OCI-LY3 (cell line): ENCODE data around the gene CAMK1G.

ENCODE experiments used
- H2AFZ ChIP-seq: fragments of 200-600, 300-600 bp; shearing (Covaris generic); 2 replicates; pipeline ENCODE4 v1.6.0; 2014; ENCODE audit warnings: antibody characterized with exemption, low read depth, low read length
- H3K27ac ChIP-seq: fragments of 200-600, 300-600 bp; sonication (generic); 2 replicates; pipeline ENCODE4 v1.5.1; 2014; ENCODE audit warnings: mild to moderate bottlenecking, low read length, moderate library complexity, mixed read lengths
- H3K27me3 ChIP-seq: fragments of 200-600, 300-600 bp; sonication (generic); 2 replicates; pipeline ENCODE4 v1.6.1; 2014; ENCODE audit warnings: low read depth, low read length, mixed read lengths
- H3K36me3 ChIP-seq: fragments of 200-600, 300-600 bp; sonication (generic); replicated peaks from 2 replicates; pipeline ENCODE3; 2014; ENCODE audit warnings: low read depth, low read length, mixed read lengths
- H3K4me1 ChIP-seq: fragments of 300-600, 200-600 bp; sonication (generic); 2 replicates; pipeline ENCODE4 v1.6.1; 2014; ENCODE audit warnings: low read length, mixed read lengths
- H3K4me2 ChIP-seq: fragments of 200-600, 300-600 bp; sonication (generic); 2 replicates; pipeline ENCODE4 v1.6.1; 2014; ENCODE audit warnings: low read length, mixed read lengths
- H3K4me3 ChIP-seq: fragments of 300-600, 200-600 bp; sonication (generic); 2 replicates; pipeline ENCODE4 v1.5.1; 2014; ENCODE audit warnings: antibody characterized with exemption, mild to moderate bottlenecking, low read length, moderate library complexity
- H3K79me2 ChIP-seq: fragments of 300-600, 200-600 bp; shearing (Covaris generic); 2 replicates; pipeline ENCODE4 v1.6.1; 2014; ENCODE audit warnings: mild to moderate bottlenecking, low read length, mixed read lengths
- H3K9ac ChIP-seq: fragments of 300-600, 200-600 bp; shearing (Covaris generic); 2 replicates; pipeline ENCODE4 v1.6.0; 2014; ENCODE audit warnings: mild to moderate bottlenecking, low read length, moderate library complexity
- H3K9me3 ChIP-seq: fragments of 200-600, 300-600 bp; shearing (Covaris generic); 2 replicates; pipeline ENCODE4 v1.6.1; 2014; ENCODE audit warnings: low read length, mixed read lengths; ENCODE audit not compliant: insufficient read depth
- H4K20me1 ChIP-seq: fragments of 200-600, 300-600 bp; sonication (generic); 2 replicates; pipeline ENCODE4 v1.6.1; 2016; ENCODE audit warnings: low read length, mixed read lengths; ENCODE audit not compliant: insufficient read depth
- EZH2phosphoT487 ChIP-seq: fragments of 200-600 bp; shearing (Covaris generic); IDR thresholded peaks from 2 replicates; pipeline ENCODE4 v1.6.1; 2018; ENCODE audit warnings: antibody characterized with exemption, mixed run types, low read depth
- TF ChIP-seq, protein P1 (sequence below): fragments of 200-600, 300-600 bp; sonication (generic); IDR thresholded peaks from 2 replicates; pipeline ENCODE4 v1.5.1; 2014; ENCODE audit warnings: antibody characterized with exemption, low read length, low read depth

Gene CAMK1G

DNA sequence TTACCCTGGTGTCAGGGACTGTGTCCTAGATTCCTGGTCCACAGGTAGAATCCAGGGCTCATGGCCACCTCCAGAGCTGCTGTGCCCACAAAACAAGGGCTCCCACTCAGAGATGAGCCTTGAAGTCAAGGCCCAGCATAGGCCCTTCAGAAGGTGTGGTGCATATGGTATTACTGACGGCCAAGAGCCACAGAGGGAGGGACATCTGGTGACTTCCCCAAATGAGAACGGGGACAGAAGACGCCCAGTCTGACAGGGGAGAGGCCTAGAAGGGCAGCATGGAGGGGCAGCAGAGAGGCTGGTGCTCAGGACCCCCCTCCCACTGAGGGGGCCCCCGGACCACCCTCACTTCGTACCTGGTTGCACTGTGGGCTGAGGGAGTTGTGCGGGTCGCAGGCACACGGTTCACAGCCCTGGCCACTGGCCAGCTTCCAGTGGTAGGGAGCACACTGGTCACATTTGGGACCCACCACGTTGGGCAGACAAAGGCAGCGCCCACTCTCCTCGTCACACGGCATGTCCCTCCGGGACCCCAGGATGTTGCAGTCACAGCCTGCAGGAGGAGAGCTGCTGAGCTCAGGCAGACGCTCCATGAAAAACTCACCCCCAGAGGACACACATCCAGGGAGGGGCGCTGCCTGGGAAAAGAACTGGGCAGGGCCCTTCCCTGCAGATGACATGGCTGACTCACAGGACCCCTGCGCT lies 43.7 kb downstream of the CAMK1G start:
- no peaks in the 10 kb centered on the region for H3K79me2 ChIP-seq
- H3K9ac ChIP-seq: no peak overlapping the region

DNA sequence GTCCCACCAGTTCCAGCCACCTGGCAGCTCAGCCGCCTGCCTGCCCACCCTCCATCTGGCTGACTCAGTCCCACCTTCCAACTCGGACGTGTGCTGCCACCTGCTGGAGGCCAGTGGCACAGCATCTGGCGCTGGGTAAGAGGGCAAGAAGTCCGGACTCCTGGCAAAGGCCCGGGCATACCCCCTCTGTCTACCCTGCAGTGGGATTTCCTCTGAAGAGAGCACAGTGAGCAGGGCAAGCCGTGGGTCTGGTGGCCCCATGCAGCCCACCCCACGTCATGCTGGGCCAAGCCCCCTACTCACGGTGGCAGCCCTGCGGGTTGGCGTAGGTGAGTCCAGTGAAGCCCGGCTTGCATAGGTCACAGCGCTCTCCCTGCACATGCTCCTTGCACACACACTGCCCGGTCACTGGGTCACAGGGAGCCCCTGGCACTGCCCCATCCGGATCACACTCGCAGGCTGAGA lies 44.2 kb downstream of the CAMK1G start:
- TF ChIP-seq, protein P1, sequence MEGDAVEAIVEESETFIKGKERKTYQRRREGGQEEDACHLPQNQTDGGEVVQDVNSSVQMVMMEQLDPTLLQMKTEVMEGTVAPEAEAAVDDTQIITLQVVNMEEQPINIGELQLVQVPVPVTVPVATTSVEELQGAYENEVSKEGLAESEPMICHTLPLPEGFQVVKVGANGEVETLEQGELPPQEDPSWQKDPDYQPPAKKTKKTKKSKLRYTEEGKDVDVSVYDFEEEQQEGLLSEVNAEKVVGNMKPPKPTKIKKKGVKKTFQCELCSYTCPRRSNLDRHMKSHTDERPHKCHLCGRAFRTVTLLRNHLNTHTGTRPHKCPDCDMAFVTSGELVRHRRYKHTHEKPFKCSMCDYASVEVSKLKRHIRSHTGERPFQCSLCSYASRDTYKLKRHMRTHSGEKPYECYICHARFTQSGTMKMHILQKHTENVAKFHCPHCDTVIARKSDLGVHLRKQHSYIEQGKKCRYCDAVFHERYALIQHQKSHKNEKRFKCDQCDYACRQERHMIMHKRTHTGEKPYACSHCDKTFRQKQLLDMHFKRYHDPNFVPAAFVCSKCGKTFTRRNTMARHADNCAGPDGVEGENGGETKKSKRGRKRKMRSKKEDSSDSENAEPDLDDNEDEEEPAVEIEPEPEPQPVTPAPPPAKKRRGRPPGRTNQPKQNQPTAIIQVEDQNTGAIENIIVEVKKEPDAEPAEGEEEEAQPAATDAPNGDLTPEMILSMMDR: peak; percentile 98
- TF ChIP-seq EZH2phosphoT487: no peak
- no peaks in the 10 kb centered on the region for H3K79me2 ChIP-seq
- H3K27ac ChIP-seq: no peak overlapping the region
- H4K20me1 ChIP-seq: no peaks in the 10 kb centered on the region
- H3K9ac ChIP-seq: no peak overlapping the region
- H3K4me1 ChIP-seq: peaks cover 23% of the 10 kb centered on the region
- no peaks in the 10 kb centered on the region for H3K9me3 ChIP-seq
- H3K4me3 ChIP-seq: peak overlapping the region; percentile 27; the same call in 1 of the 2 replicates
- H2AFZ ChIP-seq: peak overlapping the region; percentile 5
- peak overlapping the region; percentile 63 for H3K4me2 ChIP-seq
- no peaks in the 10 kb centered on the region for H3K36me3 ChIP-seq
- H3K27me3 ChIP-seq: peaks cover 16% of the 10 kb centered on the region; the same call in 1 of the 2 replicates

More for the DNA sequence above, 43.7 kb downstream of the CAMK1G start:
- Histone ChIP-seq H3K4me1 (peaks cover 17% of the 10 kb centered on the region), H3K27ac (no peak overlapping the region), H4K20me1 (no peaks in the 10 kb centered on the region), H3K27me3 (peaks cover 16% of the 10 kb centered on the region; the same call in 1 of the 2 replicates), H2AFZ (peak overlapping the region; percentile 5), H3K4me3 (peak overlapping the region; percentile 27; the same call in 1 of the 2 replicates), H3K4me2 (peak overlapping the region; percentile 63), H3K36me3 (no peaks in the 10 kb centered on the region), H3K9me3 (no peaks in the 10 kb centered on the region)
- TF ChIP-seq, protein P1: no peak
- TF ChIP-seq EZH2phosphoT487: no peak

DNA sequence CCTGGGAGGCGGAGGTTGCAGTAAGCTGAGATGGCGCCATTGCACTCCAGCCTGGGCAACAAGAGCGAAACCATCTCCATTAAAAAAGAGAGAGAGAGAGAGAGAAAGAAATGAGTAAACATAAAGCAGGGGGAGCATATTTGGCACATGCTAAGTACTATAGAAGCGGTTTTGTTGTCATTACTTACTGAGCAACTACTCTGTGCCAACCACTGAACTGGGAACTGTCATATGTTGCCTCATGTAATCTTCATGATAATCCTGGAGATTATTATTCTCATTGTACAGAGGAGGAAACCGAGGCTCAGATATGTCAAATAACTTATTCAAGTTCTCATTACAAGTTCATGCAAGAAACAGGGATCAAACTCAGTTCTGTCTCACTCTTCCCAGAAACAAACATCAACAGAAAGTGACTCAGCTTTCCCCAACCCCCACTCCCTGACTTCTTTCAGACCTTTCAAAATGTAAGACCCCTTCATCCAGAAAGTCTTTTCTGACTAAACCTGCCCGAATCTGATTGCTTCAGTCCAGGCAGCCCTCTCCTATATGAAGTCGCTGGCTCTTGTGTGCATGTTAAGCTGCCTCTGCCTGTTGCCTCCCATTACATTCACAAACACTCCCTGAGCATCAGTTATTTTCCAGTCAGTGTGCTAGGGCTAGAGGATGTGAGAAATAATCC lies 45.2 kb downstream of the CAMK1G start:
- no peaks in the 10 kb centered on the region for H3K79me2 ChIP-seq
- H3K27ac ChIP-seq: no peak overlapping the region
- no peaks in the 10 kb centered on the region for H4K20me1 ChIP-seq
- no peak overlapping the region for H3K4me3 ChIP-seq
- TF ChIP-seq EZH2phosphoT487: no peak
- TF ChIP-seq, protein P1: no peak
- no peak overlapping the region for H3K9ac ChIP-seq
- H3K9me3 ChIP-seq: no peaks in the 10 kb centered on the region
- H3K4me1 ChIP-seq: peaks cover 33% of the 10 kb centered on the region
- H3K27me3 ChIP-seq: peaks cover 16% of the 10 kb centered on the region; the same call in 1 of the 2 replicates
- H2AFZ ChIP-seq: no peak overlapping the region
- H3K4me2 ChIP-seq: no peak overlapping the region
- no peaks in the 10 kb centered on the region for H3K36me3 ChIP-seq
